OCI-M1 (cell line): ENCODE measurements around the gene LHX5.

Source experiments
- DNase-seq: peaks from one replicate; lab custom pipeline; 2025; lab: John Stamatoyannopoulos, UW

The LHX5 gene

GRCh38 chr12:113464852-113465719 is 6.6 kb downstream of the LHX5 start:
- DNase-seq, result no peak

- DNase-seq, result no peak
Observed at GRCh38 chr12:113464452-113464775, 7.3 kb downstream of the LHX5 start.

GRCh38 chr12:113463746-113464451 is 7.8 kb downstream of the LHX5 start:
- DNase-seq, result no peak

GRCh38 chr12:113462998-113463745 is 8.5 kb downstream of the LHX5 start:
- DNase-seq, result no peak

- peak; percentile 92 for DNase-seq
Observed at GRCh38 chr12:113462117-113462774, 9.4 kb downstream of the LHX5 start.

- peak; percentile 89 for DNase-seq
Observed at GRCh38 chr12:113461666-113462065, 10.0 kb downstream of the LHX5 start.

GRCh38 chr12:113459981-113460380 is 11.7 kb downstream of the LHX5 start:
- no peak for DNase-seq

GRCh38 chr12:113457710-113458109 is 14.0 kb downstream of the LHX5 start:
- no peak for DNase-seq

- DNase-seq, result no peak
Observed at GRCh38 chr12:113457185-113457584, 14.5 kb downstream of the LHX5 start.

GRCh38 chr12:113456761-113457160 is 14.9 kb downstream of the LHX5 start:
- DNase-seq, result no peak

- DNase-seq, result no peak
Observed at GRCh38 chr12:113456199-113456598, 15.5 kb downstream of the LHX5 start.

GRCh38 chr12:113453330-113453729 is 18.3 kb downstream of the LHX5 start:
- peak; percentile 41 for DNase-seq

- DNase-seq, result no peak
Observed at GRCh38 chr12:113452458-113452857, 19.2 kb downstream of the LHX5 start.

GRCh38 chr12:113449839-113450238 is 21.8 kb downstream of the LHX5 start:
- DNase-seq, result no peak

GRCh38 chr12:113449299-113449698 is 22.4 kb downstream of the LHX5 start:
- DNase-seq, result no peak

GRCh38 chr12:113448873-113449272 is 22.8 kb downstream of the LHX5 start:
- no peak for DNase-seq

GRCh38 chr12:113445544-113446171 is 26.0 kb downstream of the LHX5 start:
- peak; percentile 88 for DNase-seq

- DNase-seq, result no peak
Observed at GRCh38 chr12:113443030-113443539, 28.6 kb downstream of the LHX5 start.

- no peak for DNase-seq
Observed at GRCh38 chr12:113440947-113441782, 30.5 kb downstream of the LHX5 start.

- DNase-seq, result no peak
Observed at GRCh38 chr12:113440336-113440735, 31.3 kb downstream of the LHX5 start.
